ENCODE data around the gene MYCBP2.
"Not testable (repeated sequence)": the region's sequence is repeated elsewhere in the genome, so short reads cannot be mapped to it uniquely, and the experiment has no call there.

MYCBP2 gene

GRCh38 chr13:77351315-77351714 is 24.4 kb upstream of the MYCBP2 start:
- no peak for TF ChIP-seq JUND (IDR thresholded peaks at IDR 0.05; ENCODE audit: low read depth)
- in situ Hi-C loops (cut with HindIII; ENCODE audit: low pct_unique_long_range_greater_than_20kb, low sequenced_read_pairs), result no loop called here
- DNase-seq (ENCODE audit: low read depth in 1 of 2, low spot score in 1 of 2), result no peak

- in situ Hi-C loops (cut with HindIII; ENCODE audit: low pct_unique_long_range_greater_than_20kb, low sequenced_read_pairs), result no loop called here
- TF ChIP-seq JUND (IDR thresholded peaks at IDR 0.05; ENCODE audit: low read depth), result no peak
- no peak for DNase-seq (ENCODE audit: low read depth in 1 of 2, low spot score in 1 of 2)
Observed at GRCh38 chr13:77350811-77351210, 23.9 kb upstream of the MYCBP2 start.

GRCh38 chr13:77349365-77349764 is 22.5 kb upstream of the MYCBP2 start:
- DNase-seq (ENCODE audit: low read depth in 1 of 2, low spot score in 1 of 2), result no peak
- in situ Hi-C loops (cut with HindIII; ENCODE audit: low pct_unique_long_range_greater_than_20kb, low sequenced_read_pairs), result no loop called here

GRCh38 chr13:77347351-77347750 is 20.5 kb upstream of the MYCBP2 start:
- in situ Hi-C loops (cut with HindIII; ENCODE audit: low pct_unique_long_range_greater_than_20kb, low sequenced_read_pairs); DNase-seq (ENCODE audit: low read depth in 1 of 2, low spot score in 1 of 2): not testable (repeated sequence)

More at GRCh38 chr13:77349365-77349764, 22.5 kb upstream of the MYCBP2 start:
- TF ChIP-seq JUND (IDR thresholded peaks at IDR 0.05; ENCODE audit: low read depth), result no peak

GRCh38 chr13:77345150-77345780 is 18.4 kb upstream of the MYCBP2 start:
- in situ Hi-C loops (cut with HindIII; ENCODE audit: low pct_unique_long_range_greater_than_20kb, low sequenced_read_pairs), result no loop called here
- TF ChIP-seq JUND (IDR thresholded peaks at IDR 0.05; ENCODE audit: low read depth), result no peak
- no peak for DNase-seq (ENCODE audit: low read depth in 1 of 2, low spot score in 1 of 2)

- TF ChIP-seq JUND (IDR thresholded peaks at IDR 0.05; ENCODE audit: low read depth), result no peak
- no peak for DNase-seq (ENCODE audit: low read depth in 1 of 2, low spot score in 1 of 2)
Observed at GRCh38 chr13:77343841-77344240, 16.9 kb upstream of the MYCBP2 start.

GRCh38 chr13:77339408-77339807 is 12.5 kb upstream of the MYCBP2 start:
- DNase-seq (ENCODE audit: low read depth in 1 of 2, low spot score in 1 of 2), result no peak
- in situ Hi-C loops (cut with HindIII; ENCODE audit: low pct_unique_long_range_greater_than_20kb, low sequenced_read_pairs), result no loop called here
- TF ChIP-seq JUND (IDR thresholded peaks at IDR 0.05; ENCODE audit: low read depth), result no peak

More at GRCh38 chr13:77343841-77344240, 16.9 kb upstream of the MYCBP2 start:
- in situ Hi-C loops (cut with HindIII; ENCODE audit: low pct_unique_long_range_greater_than_20kb, low sequenced_read_pairs), result no loop called here

- no peak for DNase-seq (ENCODE audit: low read depth in 1 of 2, low spot score in 1 of 2)
- TF ChIP-seq JUND (IDR thresholded peaks at IDR 0.05; ENCODE audit: low read depth), result no peak
- in situ Hi-C loops (cut with HindIII; ENCODE audit: low pct_unique_long_range_greater_than_20kb, low sequenced_read_pairs), result no loop called here
Observed at GRCh38 chr13:77338961-77339401, 12.1 kb upstream of the MYCBP2 start.

GRCh38 chr13:77338329-77338728 is 11.4 kb upstream of the MYCBP2 start:
- DNase-seq (ENCODE audit: low read depth in 1 of 2, low spot score in 1 of 2), result no peak
- in situ Hi-C loops (cut with HindIII; ENCODE audit: low pct_unique_long_range_greater_than_20kb, low sequenced_read_pairs), result no loop called here
- no peak for TF ChIP-seq JUND (IDR thresholded peaks at IDR 0.05; ENCODE audit: low read depth)

GRCh38 chr13:77337159-77337558 is 10.3 kb upstream of the MYCBP2 start:
- DNase-seq (ENCODE audit: low read depth in 1 of 2, low spot score in 1 of 2), result peak in 1 of 2 experiments; percentile 73
- in situ Hi-C loops (cut with HindIII; ENCODE audit: low pct_unique_long_range_greater_than_20kb, low sequenced_read_pairs), result no loop called here
- no peak for TF ChIP-seq JUND (IDR thresholded peaks at IDR 0.05; ENCODE audit: low read depth)

- no peak for TF ChIP-seq JUND (IDR thresholded peaks at IDR 0.05; ENCODE audit: low read depth)
- no peak for DNase-seq (ENCODE audit: low read depth in 1 of 2, low spot score in 1 of 2)
- in situ Hi-C loops (cut with HindIII; ENCODE audit: low pct_unique_long_range_greater_than_20kb, low sequenced_read_pairs), result no loop called here
Observed at GRCh38 chr13:77335543-77335942, 8.6 kb upstream of the MYCBP2 start.

GRCh38 chr13:77333594-77333993 is 6.7 kb upstream of the MYCBP2 start:
- no peak for TF ChIP-seq JUND (IDR thresholded peaks at IDR 0.05; ENCODE audit: low read depth)
- in situ Hi-C loops (cut with HindIII; ENCODE audit: low pct_unique_long_range_greater_than_20kb, low sequenced_read_pairs), result no loop called here
- DNase-seq (ENCODE audit: low read depth in 1 of 2, low spot score in 1 of 2), result peak in 1 of 2 experiments; percentile 26

GRCh38 chr13:77331421-77331820 is 4.5 kb upstream of the MYCBP2 start:
- in situ Hi-C loops (cut with HindIII; ENCODE audit: low pct_unique_long_range_greater_than_20kb, low sequenced_read_pairs), result no loop called here
- TF ChIP-seq JUND (IDR thresholded peaks at IDR 0.05; ENCODE audit: low read depth), result no peak
- no peak for DNase-seq (ENCODE audit: low read depth in 1 of 2, low spot score in 1 of 2)
